ENCODE measurements around the gene MARCHF11.

- TF ChIP-seq SUZ12 (IDR thresholded peaks at IDR 0.05; ENCODE audit: extremely low read depth, insufficient read depth, insufficient read length) (no peak), ZNF274 (IDR thresholded peaks at IDR 0.05; ENCODE audit: low read depth, low read length) (no peak)
These were observed 113.3 kb downstream of the MARCHF11 start for GRCh38 chr5:16066320-16066719.
